Transverse colon (tissue), 4 donors: Measurements from ENCODE around the gene KBTBD7. TPM values are rescaled to one million over a fixed set of nuclear protein-coding genes. Genes with fewer than 3 reads are reported as not detected.

ENCODE experiments used
- DNase-seq: peaks from one replicate; pipeline ENCODE4 v3.0.0-alpha.2; 2019
- H3K27ac ChIP-seq, 4 donors: fragments of 200-600 bp; sonication (generic); 2 replicates each; pipeline ENCODE4 v1.5.1; 2016 to 2018; ENCODE audit warnings: inconsistent platforms in 4 of 4
- H3K27me3 ChIP-seq: fragments of 200-600 bp; sonication (generic); 2 replicates; pipeline ENCODE4 v1.5.1; 2017; ENCODE audit warnings: inconsistent platforms
- H3K36me3 ChIP-seq, 4 donors: fragments of 200-600 bp; sonication (generic); 2 replicates each; pipeline ENCODE4 v1.5.1; 2017 to 2019; ENCODE audit warnings: inconsistent platforms in 4 of 4
- H3K4me1 ChIP-seq, 4 donors: fragments of 200-600 bp; sonication (generic); 2 replicates each; pipeline ENCODE4 v1.5.1; 2017 to 2020; ENCODE audit warnings: inconsistent platforms in 4 of 4
- H3K4me3 ChIP-seq, 4 donors: fragments of 200-600 bp; sonication (generic); 1 replicate in 1 of 4; 2 replicates in 3 of 4; pipeline versions ENCODE4 v1.5.1 to v1.6.1; 2017 to 2019; ENCODE audit warnings: inconsistent platforms in 4 of 4
- H3K9me3 ChIP-seq, 2 donors: fragments of 200-600 bp; sonication (generic); 2 replicates each; pipeline ENCODE4 v1.5.1; 2017 to 2019; ENCODE audit warnings: inconsistent platforms in 2 of 2
- EP300 ChIP-seq: sonication (generic); formaldehyde crosslinking; IDR thresholded peaks from one replicate; pipeline ENCODE4 v1.6.1; 2017; ENCODE audit warnings: antibody characterized with exemption, low read depth
- POLR2A ChIP-seq: fragments of 450-650 bp; IDR thresholded peaks from one replicate; pipeline ENCODE4 v1.6.1; 2016; ENCODE audit warnings: antibody characterized with exemption, mild to moderate bottlenecking, moderate library complexity
- POLR2AphosphoS5 ChIP-seq, 3 donors: sonication (generic); formaldehyde crosslinking; IDR thresholded peaks; one replicate each; pipeline ENCODE4 v1.6.1; 2016; ENCODE audit warnings: antibody characterized with exemption in 3 of 3
- WGBS, 2 donors: methylation state at CpG; one replicate each; pipeline ENCODE4 v1.1.5; 2018; ENCODE audit warnings: low coverage in 1 of 2; 5-methylcytosine and 5-hydroxymethylcytosine counted together
- in situ Hi-C, 4 donors: fragments of 200-750 bp; cut with MboI; loops; one replicate each; pipeline versions ENCODE4 v1.15.0 to v1.15.1; 2017; ENCODE audit warnings: low sequenced_read_pairs in 3 of 4, low pct_ligation_motif_present in 1 of 4, low pct_unique_long_range_greater_than_20kb in 1 of 4
- intact Hi-C: fragments of 100-400 bp; cut with DNase I; formaldehyde crosslinking; loops from one replicate; pipeline ENCODE4 v1.15.1; 2023; ENCODE audit warnings: low total_unique reads
- total RNA-seq, 4 donors: library from RNA; depleted of rRNA; stranded (reverse); fragments of >200 nt; gene quantifications; one replicate each; pipeline ENCODE4 v1.1.0, GENCODE V29; 2016
- TF ChIP-seq, protein P1 (sequence below), 5 experiments: fragments of 200-600 bp in 3 of 5; fragments of 450-650 bp in 2 of 5; sonication (generic) in 3 of 5; IDR thresholded peaks; 1 replicate in 2 of 5; 2 replicates in 3 of 5; pipeline ENCODE4 v1.5.1; 2016 to 2017; ENCODE audit warnings: antibody characterized with exemption in 5 of 5, inconsistent platforms in 3 of 5, mild to moderate bottlenecking in 2 of 5, moderate library complexity in 1 of 5

The KBTBD7 gene
- total RNA-seq, 4 donors from 2014 or later = 0.75 to 7.6 (median 4.2) TPM

GRCh38 chr13:41232578-41233480 lies 38.5 kb upstream of the KBTBD7 start:
- Histone ChIP-seq H3K36me3 (peaks cover 0 to 3% (median 0%) of the 10 kb centered on the region in 4 donors), H3K9me3 (no peaks in the 10 kb centered on the region), H3K27me3 (no peaks in the 10 kb centered on the region), H3K27ac (no peak overlapping the region), H3K4me1 (peaks cover 0 to 11% (median 0%) of the 10 kb centered on the region in 4 donors), H3K4me3 (no peak overlapping the region)
- in situ Hi-C loops (loop anchor here in 1 of 4 donors (25.0 kb wide), 1 partner anchor 446 kb away; the partner anchor contains the start of gene SLC25A15), intact Hi-C loops (no loop called here)
- no peak for DNase-seq
- no peak for TF ChIP-seq EP300
- no peak for TF ChIP-seq POLR2AphosphoS5 (IDR thresholded peaks at IDR 0.05)
- no peak for TF ChIP-seq POLR2A
- TF ChIP-seq, protein P1, sequence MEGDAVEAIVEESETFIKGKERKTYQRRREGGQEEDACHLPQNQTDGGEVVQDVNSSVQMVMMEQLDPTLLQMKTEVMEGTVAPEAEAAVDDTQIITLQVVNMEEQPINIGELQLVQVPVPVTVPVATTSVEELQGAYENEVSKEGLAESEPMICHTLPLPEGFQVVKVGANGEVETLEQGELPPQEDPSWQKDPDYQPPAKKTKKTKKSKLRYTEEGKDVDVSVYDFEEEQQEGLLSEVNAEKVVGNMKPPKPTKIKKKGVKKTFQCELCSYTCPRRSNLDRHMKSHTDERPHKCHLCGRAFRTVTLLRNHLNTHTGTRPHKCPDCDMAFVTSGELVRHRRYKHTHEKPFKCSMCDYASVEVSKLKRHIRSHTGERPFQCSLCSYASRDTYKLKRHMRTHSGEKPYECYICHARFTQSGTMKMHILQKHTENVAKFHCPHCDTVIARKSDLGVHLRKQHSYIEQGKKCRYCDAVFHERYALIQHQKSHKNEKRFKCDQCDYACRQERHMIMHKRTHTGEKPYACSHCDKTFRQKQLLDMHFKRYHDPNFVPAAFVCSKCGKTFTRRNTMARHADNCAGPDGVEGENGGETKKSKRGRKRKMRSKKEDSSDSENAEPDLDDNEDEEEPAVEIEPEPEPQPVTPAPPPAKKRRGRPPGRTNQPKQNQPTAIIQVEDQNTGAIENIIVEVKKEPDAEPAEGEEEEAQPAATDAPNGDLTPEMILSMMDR (IDR thresholded peaks at IDR 0.05) = no peak
- 86 to 92% methylated on average over 4 of the region's 4 CpGs for WGBS, 2 donors

DNA sequence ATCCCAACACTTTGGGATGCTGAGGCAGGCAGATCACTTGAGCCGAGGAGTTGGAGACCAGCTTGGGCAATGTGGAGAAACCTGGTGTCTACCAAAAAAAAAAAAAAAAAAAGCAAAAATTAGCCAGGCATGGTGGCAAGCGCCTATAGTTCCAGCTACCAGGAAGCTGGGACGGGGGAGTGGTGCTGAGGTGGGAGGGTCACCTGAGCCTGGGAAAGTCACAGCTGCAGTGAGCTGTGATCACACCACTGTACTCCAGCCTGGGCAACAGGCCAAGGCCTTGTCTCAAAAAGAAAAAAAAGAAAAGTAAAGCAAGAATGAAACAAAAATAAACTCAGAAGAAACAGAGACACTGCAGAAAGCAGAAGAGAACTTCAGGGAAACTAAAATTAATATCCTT lies 37.4 kb upstream of the KBTBD7 start:
- Histone ChIP-seq H3K27me3 (no peaks in the 10 kb centered on the region), H3K4me1 (peaks cover 0 to 11% (median 0%) of the 10 kb centered on the region in 4 donors), H3K27ac (peak overlapping the region in 3 of 4 donors; percentile 56 to 67 (median 59)), H3K4me3 (no peak overlapping the region), H3K36me3 (no peaks in the 10 kb centered on the region), H3K9me3 (no peaks in the 10 kb centered on the region)
- in situ Hi-C loops = loop anchor here in 1 of 4 donors (25.0 kb wide), 1 partner anchor 444 kb away; the partner anchor contains the start of gene SLC25A15
- 72 to 100% methylated on average over 1 to 3 of the region's 3 CpGs for WGBS, 2 donors
- TF ChIP-seq, protein P1 (IDR thresholded peaks at IDR 0.05) = no peak
- DNase-seq = peak; percentile 64
- intact Hi-C loops = no loop called here

DNA sequence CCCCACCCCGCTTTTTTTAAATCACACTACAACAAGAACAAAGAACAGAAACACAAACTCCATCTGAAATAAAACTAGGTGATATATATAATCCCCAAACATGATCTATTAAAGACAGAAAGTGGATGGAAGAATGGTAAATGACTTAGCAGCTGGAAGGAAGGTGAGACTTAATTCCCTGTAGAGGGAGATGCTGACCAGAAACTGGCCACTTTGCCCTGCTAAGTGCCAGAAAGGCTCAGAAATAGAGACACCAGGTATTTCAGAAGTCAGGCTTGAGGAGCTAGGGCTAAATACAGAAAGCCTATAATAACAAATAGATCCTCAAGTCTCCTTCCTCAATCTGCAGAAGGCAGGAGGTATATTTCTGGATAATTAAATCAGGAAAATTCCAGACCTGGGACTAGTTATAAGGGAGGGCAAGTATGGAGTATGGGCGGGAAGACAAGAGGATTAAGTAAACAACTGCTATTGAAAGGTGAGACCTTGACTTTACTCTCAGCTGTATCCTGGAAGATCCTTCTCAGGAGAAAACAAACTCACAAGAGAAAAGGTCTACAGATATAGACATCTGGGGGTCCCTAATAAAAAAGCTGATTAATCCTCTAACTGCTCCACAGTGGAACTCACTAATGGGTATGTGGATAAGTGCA lies 36.8 kb upstream of the KBTBD7 start:
- WGBS, 2 donors = 88% methylated on average over 2 of the region's 2 CpGs
- intact Hi-C loops (no loop called here), in situ Hi-C loops (loop anchor here in 1 of 4 donors (25.0 kb wide), 1 partner anchor 444 kb away; the partner anchor contains the start of gene SLC25A15)
- DNase-seq = no peak
- TF ChIP-seq EP300 (no peak), POLR2AphosphoS5 (IDR thresholded peaks at IDR 0.05) (no peak), POLR2A (no peak)
- TF ChIP-seq, protein P1 (IDR thresholded peaks at IDR 0.05) = no peak
- Histone ChIP-seq H3K27me3 (no peaks in the 10 kb centered on the region), H3K4me3 (no peak overlapping the region), H3K4me1 (peaks cover 0 to 11% (median 0%) of the 10 kb centered on the region in 4 donors), H3K27ac (peak overlapping the region in 3 of 4 donors; percentile 56 to 67 (median 59)), H3K9me3 (no peaks in the 10 kb centered on the region), H3K36me3 (no peaks in the 10 kb centered on the region)

DNA sequence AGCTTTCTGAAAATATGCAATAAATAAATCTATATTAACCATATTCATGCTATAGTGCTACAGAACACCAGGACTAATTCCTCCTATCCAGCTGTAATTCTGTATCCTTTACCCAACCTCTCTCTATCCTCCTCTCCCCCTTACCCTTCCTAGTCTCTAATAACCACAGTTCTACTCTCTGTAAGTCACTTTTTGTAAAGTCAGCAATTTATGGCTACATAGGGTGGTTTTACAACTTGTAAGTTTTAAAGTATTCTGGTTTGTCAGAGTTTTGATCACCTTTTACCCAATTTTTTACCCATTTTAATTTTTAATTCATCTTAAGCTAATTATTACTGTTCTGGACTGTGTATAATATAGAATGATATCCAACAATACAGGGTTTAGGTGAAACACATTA lies 35.0 kb upstream of the KBTBD7 start:
- DNase-seq = no peak
- no peaks in the 10 kb centered on the region for H3K27me3 ChIP-seq
- intact Hi-C loops (no loop called here), in situ Hi-C loops (loop anchor here in 2 of 4 donors (10.0 to 25.0 kb wide), 2 partner anchors 155 to 442 kb away; partner anchors contain the start of gene SLC25A15 (in 1 of the 2))
- H3K9me3 ChIP-seq = no peaks in the 10 kb centered on the region
- no peak for TF ChIP-seq EP300
- TF ChIP-seq, protein P1 (IDR thresholded peaks at IDR 0.05) = no peak
- TF ChIP-seq POLR2AphosphoS5 (IDR thresholded peaks at IDR 0.05) = no peak
- no peak for TF ChIP-seq POLR2A
- no peak overlapping the region for H3K4me3 ChIP-seq
- peaks cover 0 to 11% (median 0%) of the 10 kb centered on the region in 4 donors for H3K4me1 ChIP-seq
- H3K27ac ChIP-seq = no peak overlapping the region
- H3K36me3 ChIP-seq = no peaks in the 10 kb centered on the region
